ENCODE results near the gene BBX. TPM values are rescaled to one million over a fixed set of nuclear protein-coding genes. Genes with fewer than 3 reads are reported as not detected.
A peak's percentile ranks its signal among the peaks of the same experiment; 100 is the strongest.

BBX gene
- total RNA-seq, 6 experiments from 2014 or later: 40.6 to 50.3 (median 46.4) TPM

- Mint-ChIP-seq H3K4me3 (no peak overlapping the region), H3K27me3 (ENCODE audit: insufficient read depth) (peaks cover 14% of the 10 kb centered on the region), H3K36me3 (ENCODE audit: low read depth) (no peaks in the 10 kb centered on the region), H3K9me3 (no peaks in the 10 kb centered on the region), H3K27ac (no peak overlapping the region), H3K4me1 (ENCODE audit: low read depth) (peaks cover 23% of the 10 kb centered on the region)
- TF ChIP-seq, protein P1, sequence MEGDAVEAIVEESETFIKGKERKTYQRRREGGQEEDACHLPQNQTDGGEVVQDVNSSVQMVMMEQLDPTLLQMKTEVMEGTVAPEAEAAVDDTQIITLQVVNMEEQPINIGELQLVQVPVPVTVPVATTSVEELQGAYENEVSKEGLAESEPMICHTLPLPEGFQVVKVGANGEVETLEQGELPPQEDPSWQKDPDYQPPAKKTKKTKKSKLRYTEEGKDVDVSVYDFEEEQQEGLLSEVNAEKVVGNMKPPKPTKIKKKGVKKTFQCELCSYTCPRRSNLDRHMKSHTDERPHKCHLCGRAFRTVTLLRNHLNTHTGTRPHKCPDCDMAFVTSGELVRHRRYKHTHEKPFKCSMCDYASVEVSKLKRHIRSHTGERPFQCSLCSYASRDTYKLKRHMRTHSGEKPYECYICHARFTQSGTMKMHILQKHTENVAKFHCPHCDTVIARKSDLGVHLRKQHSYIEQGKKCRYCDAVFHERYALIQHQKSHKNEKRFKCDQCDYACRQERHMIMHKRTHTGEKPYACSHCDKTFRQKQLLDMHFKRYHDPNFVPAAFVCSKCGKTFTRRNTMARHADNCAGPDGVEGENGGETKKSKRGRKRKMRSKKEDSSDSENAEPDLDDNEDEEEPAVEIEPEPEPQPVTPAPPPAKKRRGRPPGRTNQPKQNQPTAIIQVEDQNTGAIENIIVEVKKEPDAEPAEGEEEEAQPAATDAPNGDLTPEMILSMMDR (IDR thresholded peaks at IDR 0.05): no peak
- no peak for DNase-seq
Measured at GRCh38 chr3:107842940-107843339, 320.2 kb downstream of the BBX start.

DNA sequence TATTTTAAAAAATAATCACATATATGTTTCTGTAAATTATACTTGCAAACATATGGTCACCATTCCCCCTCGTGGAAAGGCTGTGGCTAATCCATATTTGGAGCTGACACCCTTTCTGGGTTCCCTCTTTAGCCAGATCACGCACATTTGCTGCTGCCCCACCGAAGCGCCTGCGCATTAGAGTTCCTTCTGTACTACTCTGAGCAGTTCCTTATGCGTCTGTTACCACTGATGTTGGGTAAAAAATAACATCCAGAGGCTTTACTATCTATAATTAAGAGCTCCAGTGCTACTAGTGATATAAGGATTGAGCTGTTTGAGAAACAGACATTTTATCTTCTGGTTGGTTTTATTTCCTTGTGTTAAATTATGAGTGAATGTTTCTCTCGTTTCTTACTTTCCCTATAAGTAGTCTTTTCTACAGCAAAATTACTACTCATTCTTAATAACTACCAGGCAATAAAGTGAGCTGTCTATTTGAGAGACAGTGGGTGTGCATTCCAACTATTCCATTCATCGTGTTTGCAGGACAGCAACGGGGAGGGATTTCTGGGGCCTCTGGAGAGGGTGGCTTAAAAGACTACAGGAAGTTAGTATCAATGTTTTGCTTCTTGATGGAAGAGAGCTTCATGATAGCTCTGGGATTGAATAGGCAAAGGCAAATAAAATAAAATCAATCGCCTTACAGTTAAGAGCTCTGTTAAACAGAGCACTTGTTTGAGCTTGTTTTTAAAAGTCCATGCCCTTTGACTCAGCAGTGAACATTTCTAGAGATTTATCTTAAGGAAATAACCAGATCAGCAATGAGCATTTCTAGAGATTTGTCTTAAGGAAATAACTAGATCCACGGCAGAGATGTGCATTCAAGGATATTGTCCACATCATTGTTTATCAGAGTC, 322.9 kb downstream of the BBX start:
- Mint-ChIP-seq H3K4me1 (ENCODE audit: low read depth) (peaks cover 23% of the 10 kb centered on the region), H3K27ac (peak overlapping the region; percentile 62), H3K36me3 (ENCODE audit: low read depth) (no peaks in the 10 kb centered on the region), H3K27me3 (ENCODE audit: insufficient read depth) (peaks cover 28% of the 10 kb centered on the region), H3K9me3 (no peaks in the 10 kb centered on the region), H3K4me3 (peak overlapping the region; percentile 82)
- TF ChIP-seq, protein P1 (IDR thresholded peaks at IDR 0.05): no peak
- DNase-seq: no peak

DNA sequence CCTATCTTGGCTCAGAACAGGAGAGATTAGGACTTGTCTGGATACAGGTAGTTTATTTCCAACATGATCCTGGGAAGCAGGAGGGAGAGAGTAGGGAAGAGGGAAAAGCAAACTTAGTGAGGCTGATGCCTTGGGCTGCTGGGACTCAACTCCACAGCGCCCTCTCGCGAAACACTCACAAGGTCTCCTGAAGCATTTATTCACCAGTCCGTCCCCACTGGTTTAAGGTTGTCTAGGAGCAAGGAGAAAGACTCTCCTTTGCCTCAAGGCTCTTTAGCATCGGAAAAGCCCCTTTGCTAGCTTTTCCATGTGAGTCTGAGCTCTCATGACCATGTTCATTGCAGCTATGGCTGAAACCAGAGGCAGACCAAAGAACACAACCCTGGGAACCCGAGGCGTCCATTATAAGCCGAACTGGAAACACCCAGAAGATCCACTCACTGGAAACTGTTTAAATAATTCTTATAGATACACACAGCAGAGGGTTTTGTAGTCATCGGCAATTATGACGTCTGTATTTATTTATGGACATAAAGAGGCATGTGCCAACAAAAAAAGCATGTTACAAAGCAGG, 323.6 kb downstream of the BBX start:
- H3K36me3 Mint-ChIP-seq (ENCODE audit: low read depth): no peaks in the 10 kb centered on the region
- DNase-seq: peak; percentile 52
- peaks cover 23% of the 10 kb centered on the region for H3K4me1 Mint-ChIP-seq (ENCODE audit: low read depth)
- peaks cover 21% of the 10 kb centered on the region for H3K27me3 Mint-ChIP-seq (ENCODE audit: insufficient read depth)
- H3K9me3 Mint-ChIP-seq: no peaks in the 10 kb centered on the region
- H3K4me3 Mint-ChIP-seq: peak overlapping the region; percentile 82
- peak overlapping the region; percentile 62; the same call in 1 of the 2 replicates for H3K27ac Mint-ChIP-seq
- TF ChIP-seq, protein P1 (IDR thresholded peaks at IDR 0.05): peak; percentile 84

- TF ChIP-seq, protein P1 (IDR thresholded peaks at IDR 0.05): no peak
- H3K4me3 Mint-ChIP-seq: no peak overlapping the region
- no peak overlapping the region for H3K27ac Mint-ChIP-seq
- peaks cover 23% of the 10 kb centered on the region for H3K4me1 Mint-ChIP-seq (ENCODE audit: low read depth)
- H3K36me3 Mint-ChIP-seq (ENCODE audit: low read depth): no peaks in the 10 kb centered on the region
- no peaks in the 10 kb centered on the region for H3K9me3 Mint-ChIP-seq
- DNase-seq: no peak
- H3K27me3 Mint-ChIP-seq (ENCODE audit: insufficient read depth): peaks cover 17% of the 10 kb centered on the region
Measured at GRCh38 chr3:107847791-107848190, 325.0 kb downstream of the BBX start.

DNA sequence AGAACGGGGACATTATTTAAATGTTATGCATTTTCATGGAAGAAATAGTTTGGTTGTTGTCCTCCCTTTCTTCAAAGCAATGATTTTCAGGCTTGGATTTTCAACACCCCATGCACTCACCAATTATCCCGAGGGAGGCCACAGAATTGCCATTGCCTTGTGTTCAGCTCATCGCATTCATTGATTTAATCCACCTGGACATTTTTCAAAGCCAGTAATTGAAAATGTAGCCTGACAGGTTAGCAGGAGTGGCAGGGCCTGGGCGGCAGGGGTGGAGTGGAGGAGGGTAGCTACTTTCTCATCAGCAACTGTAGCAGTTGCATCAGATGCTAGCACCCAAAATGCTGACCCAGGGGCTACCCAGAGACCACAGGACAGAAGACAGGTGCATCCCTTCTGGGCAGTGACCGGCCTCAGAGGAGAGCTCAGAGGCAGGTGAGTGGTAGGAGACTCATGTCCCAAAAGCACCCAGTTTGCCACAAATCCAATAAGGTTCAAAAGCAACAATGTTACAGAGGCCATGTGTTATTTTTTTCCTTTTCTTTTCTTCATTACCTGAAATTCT, 325.7 kb downstream of the BBX start:
- Mint-ChIP-seq H3K27ac (no peak overlapping the region), H3K9me3 (no peaks in the 10 kb centered on the region), H3K36me3 (ENCODE audit: low read depth) (no peaks in the 10 kb centered on the region), H3K4me3 (no peak overlapping the region), H3K4me1 (ENCODE audit: low read depth) (peaks cover 23% of the 10 kb centered on the region), H3K27me3 (ENCODE audit: insufficient read depth) (peaks cover 20% of the 10 kb centered on the region)
- TF ChIP-seq, protein P1 (IDR thresholded peaks at IDR 0.05): no peak
- no peak for DNase-seq

All from HFFc6 (cell line).